Panc1 (cell line): ENCODE results near the gene GAS7. TPM values are rescaled to one million over a fixed set of nuclear protein-coding genes. Genes with fewer than 3 reads are reported as not detected.

Experiments used
- ATAC-seq: fragments of 200-7000 bp; cut with Tn5 transposase; 2 replicates; pipeline ENCODE4 v1.9.1; 2020; ENCODE audit warnings: mild to moderate bottlenecking, moderate library complexity
- BruUV-seq: library from RNA; stranded (reverse); fragments of 400-500 nt; replicated peaks from 2 replicates; lab custom pipeline; 2021; lab: Mats Ljungman, UMichigan
- CTCF ChIA-PET: fragments of 300-600 bp; sonication (Branson Sonifier 250); formaldehyde crosslinking; loops from one replicate; lab custom pipeline; 2022; ENCODE audit warnings: antibody characterized with exemption; lab: Charles Lee
- POLR2A ChIA-PET: fragments of 300-600 bp; sonication (Branson Sonifier 250); formaldehyde crosslinking; loops from one replicate; lab custom pipeline; 2022; ENCODE audit warnings: antibody characterized with exemption; lab: Charles Lee
- DNase-seq: peaks from one replicate; pipeline ENCODE4 v3.0.0-alpha.2; 2010; ENCODE audit warnings: low read depth, low spot score
- H3K27ac ChIP-seq: 2 replicates; pipeline ENCODE4 v1.5.1; 2011; ENCODE audit warnings: mild to moderate bottlenecking, low read length, inconsistent platforms
- H3K27me3 ChIP-seq: fragments of 200-500 bp; sonication (Bioruptor generic); 2 replicates; pipeline ENCODE4 v1.6.0; 2014; ENCODE audit warnings: low read length, inconsistent platforms; ENCODE audit not compliant: control insufficient read depth, insufficient read depth
- H3K36me3 ChIP-seq: fragments of 200-500 bp; sonication (Bioruptor generic); 2 replicates; pipeline ENCODE4 v1.5.1; 2014; ENCODE audit warnings: inconsistent platforms, mild to moderate bottlenecking, low read length, moderate library complexity; ENCODE audit not compliant: control insufficient read depth, insufficient read depth
- H3K4me1 ChIP-seq: 2 replicates; pipeline ENCODE4 v1.5.1; 2011; ENCODE audit warnings: inconsistent platforms, mild to moderate bottlenecking, low read length, moderate library complexity; ENCODE audit not compliant: control insufficient read depth, insufficient read depth
- H3K4me3 ChIP-seq, 2 experiments: 2 replicates each; pipeline ENCODE4 v1.5.1; 2011 to 2012; ENCODE audit warnings: low read depth in 2 of 2, low read length in 2 of 2, mild to moderate bottlenecking in 2 of 2, inconsistent platforms in 1 of 2, moderate library complexity in 1 of 2
- H3K9me3 ChIP-seq: fragments of 200-500 bp; sonication (Bioruptor generic); 2 replicates; pipeline ENCODE4 v1.5.1; 2014; ENCODE audit warnings: low read depth, mild to moderate bottlenecking, inconsistent platforms, low read length, moderate library complexity; ENCODE audit not compliant: control insufficient read depth, insufficient read depth
- POLR2AphosphoS5 ChIP-seq: IDR thresholded peaks from 2 replicates; pipeline ENCODE4 v1.6.1; 2012; ENCODE audit warnings: mild to moderate bottlenecking, low read depth, low read length, moderate library complexity
- SIN3A ChIP-seq: IDR thresholded peaks from 2 replicates; pipeline ENCODE4 v1.6.1; 2012; ENCODE audit warnings: low read depth, mild to moderate bottlenecking, low read length, moderate library complexity, borderline replicate concordance; ENCODE audit not compliant: insufficient read depth
- TCF7L2 ChIP-seq: IDR thresholded peaks from 2 replicates; pipeline ENCODE4 v1.6.1; 2011; ENCODE audit warnings: mild to moderate bottlenecking, low read depth, low read length, inconsistent platforms
- in situ Hi-C: cut with HindIII; loops from 2 replicates; pipeline ENCODE4 v1.10.0; 2016; ENCODE audit warnings: low sequenced_read_pairs, low pct_unique_long_range_greater_than_20kb
- intact Hi-C: fragments of 100-400 bp; cut with micrococcal nuclease; formaldehyde crosslinking; loops from one replicate; pipeline ENCODE4 v1.10.0; 2022; ENCODE audit not compliant: unreplicated experiment
- total RNA-seq: library from RNA; stranded (reverse); gene quantifications from one replicate; pipeline ENCODE4 v1.2.1, GENCODE V29; 2021; ENCODE audit not compliant: unreplicated experiment
- TF ChIP-seq, protein P1 (sequence below), 2 experiments: IDR thresholded peaks; 2 replicates each; pipeline ENCODE4 v1.6.1; 2011 to 2012; ENCODE audit warnings: low read depth in 2 of 2, control low read depth in 1 of 2, low read length in 1 of 2, mild to moderate bottlenecking in 1 of 2, moderate library complexity in 1 of 2; ENCODE audit not compliant: insufficient read depth in 1 of 2
- TF ChIP-seq, protein P2 (sequence below): fragments of 450-650 bp; IDR thresholded peaks from 2 replicates; pipeline ENCODE4 v1.5.1; 2017; ENCODE audit warnings: mild to moderate bottlenecking

Gene GAS7
- total RNA-seq, 1 experiment from 2014 or later, result 0.05 TPM

DNA sequence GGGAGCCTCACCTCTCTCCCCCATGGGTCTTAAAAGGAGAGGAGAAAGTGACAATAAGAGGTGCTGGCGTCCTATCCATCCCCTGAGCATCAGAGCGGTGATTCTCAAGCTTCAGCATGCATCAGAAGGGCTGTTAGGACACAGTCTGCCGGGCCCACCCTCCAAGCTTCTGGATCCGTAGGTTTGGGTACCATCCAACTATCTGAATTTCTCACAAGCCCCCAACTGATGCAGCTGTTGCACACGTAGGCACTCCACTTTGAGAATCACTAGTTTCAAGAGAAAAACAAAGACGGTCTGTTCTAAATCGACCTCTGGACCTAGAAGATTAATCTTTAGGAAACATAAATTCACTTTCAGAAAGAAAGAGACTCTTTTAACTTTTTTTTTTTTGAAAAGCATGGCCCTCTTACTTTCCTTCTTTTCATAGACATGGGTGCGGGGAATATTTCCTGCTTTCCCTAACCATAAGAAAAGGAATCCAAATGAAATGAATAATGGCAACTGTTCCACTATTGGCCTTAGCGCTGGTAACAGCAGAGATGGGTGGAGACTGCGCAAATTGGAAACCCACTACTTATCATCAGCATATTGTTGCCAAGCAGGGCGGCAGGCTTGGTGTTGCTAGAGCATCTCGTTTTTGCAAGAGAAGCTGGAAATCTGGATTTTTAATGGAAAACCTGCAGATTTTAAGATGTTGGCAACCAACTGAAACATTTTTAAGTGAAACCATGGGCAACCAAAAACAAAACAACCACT is 144.4 kb downstream of the GAS7 start:
- H3K4me1 ChIP-seq, result no peaks in the 10 kb centered on the region
- DNase-seq, result no peak
- no peaks in the 10 kb centered on the region for H3K36me3 ChIP-seq
- no peak for ATAC-seq
- in situ Hi-C loops, result no loop called here
- ChIA-PET CTCF (no interaction called here), POLR2A (no interaction called here)
- H3K27ac ChIP-seq, result no peak overlapping the region
- no peaks in the 10 kb centered on the region; the same call in 1 of the 2 replicates for H3K27me3 ChIP-seq
- TF ChIP-seq, protein P1, sequence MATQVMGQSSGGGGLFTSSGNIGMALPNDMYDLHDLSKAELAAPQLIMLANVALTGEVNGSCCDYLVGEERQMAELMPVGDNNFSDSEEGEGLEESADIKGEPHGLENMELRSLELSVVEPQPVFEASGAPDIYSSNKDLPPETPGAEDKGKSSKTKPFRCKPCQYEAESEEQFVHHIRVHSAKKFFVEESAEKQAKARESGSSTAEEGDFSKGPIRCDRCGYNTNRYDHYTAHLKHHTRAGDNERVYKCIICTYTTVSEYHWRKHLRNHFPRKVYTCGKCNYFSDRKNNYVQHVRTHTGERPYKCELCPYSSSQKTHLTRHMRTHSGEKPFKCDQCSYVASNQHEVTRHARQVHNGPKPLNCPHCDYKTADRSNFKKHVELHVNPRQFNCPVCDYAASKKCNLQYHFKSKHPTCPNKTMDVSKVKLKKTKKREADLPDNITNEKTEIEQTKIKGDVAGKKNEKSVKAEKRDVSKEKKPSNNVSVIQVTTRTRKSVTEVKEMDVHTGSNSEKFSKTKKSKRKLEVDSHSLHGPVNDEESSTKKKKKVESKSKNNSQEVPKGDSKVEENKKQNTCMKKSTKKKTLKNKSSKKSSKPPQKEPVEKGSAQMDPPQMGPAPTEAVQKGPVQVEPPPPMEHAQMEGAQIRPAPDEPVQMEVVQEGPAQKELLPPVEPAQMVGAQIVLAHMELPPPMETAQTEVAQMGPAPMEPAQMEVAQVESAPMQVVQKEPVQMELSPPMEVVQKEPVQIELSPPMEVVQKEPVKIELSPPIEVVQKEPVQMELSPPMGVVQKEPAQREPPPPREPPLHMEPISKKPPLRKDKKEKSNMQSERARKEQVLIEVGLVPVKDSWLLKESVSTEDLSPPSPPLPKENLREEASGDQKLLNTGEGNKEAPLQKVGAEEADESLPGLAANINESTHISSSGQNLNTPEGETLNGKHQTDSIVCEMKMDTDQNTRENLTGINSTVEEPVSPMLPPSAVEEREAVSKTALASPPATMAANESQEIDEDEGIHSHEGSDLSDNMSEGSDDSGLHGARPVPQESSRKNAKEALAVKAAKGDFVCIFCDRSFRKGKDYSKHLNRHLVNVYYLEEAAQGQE (IDR thresholded peaks at IDR 0.05; ENCODE audit: insufficient read depth in 1 of 2, low read depth in 2 of 2, low read length in 1 of 2), result no peak
- no peak for TF ChIP-seq SIN3A
- TF ChIP-seq TCF7L2, result no peak
- TF ChIP-seq POLR2AphosphoS5, result no peak
- TF ChIP-seq, protein P2, sequence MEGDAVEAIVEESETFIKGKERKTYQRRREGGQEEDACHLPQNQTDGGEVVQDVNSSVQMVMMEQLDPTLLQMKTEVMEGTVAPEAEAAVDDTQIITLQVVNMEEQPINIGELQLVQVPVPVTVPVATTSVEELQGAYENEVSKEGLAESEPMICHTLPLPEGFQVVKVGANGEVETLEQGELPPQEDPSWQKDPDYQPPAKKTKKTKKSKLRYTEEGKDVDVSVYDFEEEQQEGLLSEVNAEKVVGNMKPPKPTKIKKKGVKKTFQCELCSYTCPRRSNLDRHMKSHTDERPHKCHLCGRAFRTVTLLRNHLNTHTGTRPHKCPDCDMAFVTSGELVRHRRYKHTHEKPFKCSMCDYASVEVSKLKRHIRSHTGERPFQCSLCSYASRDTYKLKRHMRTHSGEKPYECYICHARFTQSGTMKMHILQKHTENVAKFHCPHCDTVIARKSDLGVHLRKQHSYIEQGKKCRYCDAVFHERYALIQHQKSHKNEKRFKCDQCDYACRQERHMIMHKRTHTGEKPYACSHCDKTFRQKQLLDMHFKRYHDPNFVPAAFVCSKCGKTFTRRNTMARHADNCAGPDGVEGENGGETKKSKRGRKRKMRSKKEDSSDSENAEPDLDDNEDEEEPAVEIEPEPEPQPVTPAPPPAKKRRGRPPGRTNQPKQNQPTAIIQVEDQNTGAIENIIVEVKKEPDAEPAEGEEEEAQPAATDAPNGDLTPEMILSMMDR, result no peak
- no TSS peak for BruUV-seq
- intact Hi-C loops, result no loop called here
- no peak overlapping the region for H3K4me3 ChIP-seq
- no peaks in the 10 kb centered on the region for H3K9me3 ChIP-seq

DNA sequence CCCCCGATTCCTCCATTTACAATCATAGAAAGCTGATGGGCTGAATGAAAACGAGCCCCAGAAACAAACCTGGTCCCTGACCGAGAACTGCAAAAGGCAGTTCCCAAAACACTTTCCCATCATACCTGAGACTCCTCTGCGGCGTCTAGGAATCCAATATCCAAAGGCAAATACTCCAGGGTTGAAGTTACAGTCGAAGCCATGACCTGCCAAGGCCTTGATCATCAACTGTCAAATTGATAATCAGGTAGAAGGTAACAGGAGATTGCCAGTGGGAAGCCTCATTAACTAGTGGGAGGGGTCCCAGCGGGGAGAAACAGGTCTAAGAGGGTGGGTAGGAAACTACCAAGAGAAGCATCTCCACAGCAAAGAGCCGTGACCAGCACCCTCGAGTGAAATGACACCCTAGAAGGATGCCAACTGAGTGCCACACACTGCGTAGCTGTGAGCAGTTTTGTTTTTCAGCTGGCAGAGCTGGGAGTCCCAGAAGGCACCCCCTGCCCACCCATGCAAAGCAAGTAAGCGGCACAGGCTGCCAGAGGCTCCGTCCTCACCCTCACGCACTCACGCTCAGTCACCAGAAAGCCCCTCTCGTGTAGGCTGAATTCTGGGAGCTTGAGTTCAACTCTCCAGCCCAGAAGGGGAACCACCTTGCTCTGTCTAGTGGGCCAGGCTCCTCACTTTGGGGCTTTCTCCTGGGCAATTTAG is 146.1 kb downstream of the GAS7 start:
- DNase-seq (no peak), ATAC-seq (no peak)
- in situ Hi-C loops, result no loop called here
- intact Hi-C loops, result no loop called here
- no peaks in the 10 kb centered on the region; the same call in 1 of the 2 replicates for H3K27me3 ChIP-seq
- no peaks in the 10 kb centered on the region for H3K4me1 ChIP-seq
- BruUV-seq, result no TSS peak
- ChIA-PET CTCF (no interaction called here), POLR2A (no interaction called here)
- H3K9me3 ChIP-seq, result no peaks in the 10 kb centered on the region
- no peaks in the 10 kb centered on the region for H3K36me3 ChIP-seq
- no peak overlapping the region for H3K27ac ChIP-seq
- no peak overlapping the region for H3K4me3 ChIP-seq
- TF ChIP-seq, protein P2, result no peak
